Kidney epithelial cell (primary cell): ENCODE data around the gene ROR2. TPM values are rescaled to one million over a fixed set of nuclear protein-coding genes. Genes with fewer than 3 reads are reported as not detected.

ENCODE experiments used
- DNase-seq: peaks from one replicate; pipeline ENCODE4 v3.0.0-alpha.2; 2010; ENCODE audit warnings: low read depth
- H3K27me3 ChIP-seq: 2 replicates; pipeline ENCODE4 v1.6.0; 2011; ENCODE audit warnings: low read length; ENCODE audit not compliant: control insufficient read depth, insufficient read depth
- H3K36me3 ChIP-seq: 2 replicates; pipeline ENCODE4 v1.5.1; 2011; ENCODE audit warnings: low read length; ENCODE audit not compliant: control insufficient read depth, insufficient read depth
- H3K4me3 ChIP-seq: 2 replicates; pipeline ENCODE4 v1.5.1; 2011; ENCODE audit warnings: low read depth, mild to moderate bottlenecking, control low read depth, low read length
- total RNA-seq: library from RNA; depleted of rRNA; stranded (reverse); fragments of >200 nt; gene quantifications from 2 replicates; pipeline ENCODE4 v1.2.3, GENCODE V29; 2015
- TF ChIP-seq, protein P1 (sequence below): IDR thresholded peaks from 2 replicates; pipeline ENCODE4 v1.5.1; 2011; ENCODE audit warnings: mild to moderate bottlenecking, moderate library complexity, low read length, control low read depth, inconsistent platforms; ENCODE audit not compliant: insufficient read depth, poor library complexity, severe bottlenecking

ROR2 gene
- total RNA-seq, 1 donor from 2014 or later, result 1.2 TPM

GRCh38 chr9:91768977-91769916 is 180.8 kb downstream of the ROR2 start:
- TF ChIP-seq, protein P1, sequence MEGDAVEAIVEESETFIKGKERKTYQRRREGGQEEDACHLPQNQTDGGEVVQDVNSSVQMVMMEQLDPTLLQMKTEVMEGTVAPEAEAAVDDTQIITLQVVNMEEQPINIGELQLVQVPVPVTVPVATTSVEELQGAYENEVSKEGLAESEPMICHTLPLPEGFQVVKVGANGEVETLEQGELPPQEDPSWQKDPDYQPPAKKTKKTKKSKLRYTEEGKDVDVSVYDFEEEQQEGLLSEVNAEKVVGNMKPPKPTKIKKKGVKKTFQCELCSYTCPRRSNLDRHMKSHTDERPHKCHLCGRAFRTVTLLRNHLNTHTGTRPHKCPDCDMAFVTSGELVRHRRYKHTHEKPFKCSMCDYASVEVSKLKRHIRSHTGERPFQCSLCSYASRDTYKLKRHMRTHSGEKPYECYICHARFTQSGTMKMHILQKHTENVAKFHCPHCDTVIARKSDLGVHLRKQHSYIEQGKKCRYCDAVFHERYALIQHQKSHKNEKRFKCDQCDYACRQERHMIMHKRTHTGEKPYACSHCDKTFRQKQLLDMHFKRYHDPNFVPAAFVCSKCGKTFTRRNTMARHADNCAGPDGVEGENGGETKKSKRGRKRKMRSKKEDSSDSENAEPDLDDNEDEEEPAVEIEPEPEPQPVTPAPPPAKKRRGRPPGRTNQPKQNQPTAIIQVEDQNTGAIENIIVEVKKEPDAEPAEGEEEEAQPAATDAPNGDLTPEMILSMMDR, result no peak
- H3K27me3 ChIP-seq, result no peaks in the 10 kb centered on the region
- DNase-seq, result no peak
- no peak overlapping the region for H3K4me3 ChIP-seq
- no peaks in the 10 kb centered on the region for H3K36me3 ChIP-seq

DNA sequence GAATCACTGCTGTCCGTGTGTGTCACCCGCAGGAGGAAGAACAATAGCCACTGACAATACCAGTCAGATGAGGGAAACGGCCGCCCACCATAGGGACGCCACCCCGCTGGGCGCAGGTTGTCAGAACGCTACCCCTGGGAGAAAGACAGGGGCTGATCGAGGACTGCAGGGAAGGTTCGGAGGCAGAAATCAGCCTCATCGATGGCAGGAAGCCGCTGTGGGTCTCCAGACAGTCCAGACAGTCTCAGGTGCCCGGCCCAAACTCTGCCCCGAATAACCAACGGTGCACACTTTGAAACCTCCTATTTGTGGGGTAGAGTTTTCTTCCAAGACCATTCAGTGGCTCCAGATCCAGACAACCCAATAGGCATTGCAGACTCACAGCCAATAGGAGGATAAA is 181.5 kb downstream of the ROR2 start:
- TF ChIP-seq, protein P1, result no peak
- H3K4me3 ChIP-seq, result no peak overlapping the region
- no peaks in the 10 kb centered on the region for H3K36me3 ChIP-seq
- no peaks in the 10 kb centered on the region for H3K27me3 ChIP-seq
- DNase-seq, result no peak

- no peak for DNase-seq
- Histone ChIP-seq H3K4me3 (no peak overlapping the region), H3K27me3 (no peaks in the 10 kb centered on the region), H3K36me3 (no peaks in the 10 kb centered on the region)
- TF ChIP-seq, protein P1, result no peak
Observed at GRCh38 chr9:91766315-91767069, 183.5 kb downstream of the ROR2 start.

DNA sequence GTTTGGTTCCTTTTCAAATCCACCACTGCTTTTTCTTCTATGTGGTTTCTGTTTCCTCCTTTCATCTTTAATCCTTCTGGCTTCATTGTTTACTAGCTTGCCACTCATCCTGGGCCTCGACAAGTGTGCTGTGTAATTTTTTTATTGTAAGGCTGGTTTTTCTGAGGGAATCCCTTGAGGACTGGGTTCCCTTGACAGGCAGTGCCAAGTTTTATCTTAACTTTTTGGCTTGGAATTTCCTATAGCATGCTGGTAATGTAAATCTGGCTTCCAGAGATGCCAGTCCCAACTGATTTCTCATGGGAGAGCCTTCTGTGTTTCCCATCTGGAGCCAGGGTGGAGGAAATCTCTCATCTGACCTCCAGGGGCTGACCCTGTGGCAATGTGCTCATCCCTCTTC is 184.7 kb downstream of the ROR2 start:
- no peaks in the 10 kb centered on the region for H3K36me3 ChIP-seq
- no peak for DNase-seq
- H3K4me3 ChIP-seq, result no peak overlapping the region
- H3K27me3 ChIP-seq, result no peaks in the 10 kb centered on the region
- TF ChIP-seq, protein P1, result no peak

DNA sequence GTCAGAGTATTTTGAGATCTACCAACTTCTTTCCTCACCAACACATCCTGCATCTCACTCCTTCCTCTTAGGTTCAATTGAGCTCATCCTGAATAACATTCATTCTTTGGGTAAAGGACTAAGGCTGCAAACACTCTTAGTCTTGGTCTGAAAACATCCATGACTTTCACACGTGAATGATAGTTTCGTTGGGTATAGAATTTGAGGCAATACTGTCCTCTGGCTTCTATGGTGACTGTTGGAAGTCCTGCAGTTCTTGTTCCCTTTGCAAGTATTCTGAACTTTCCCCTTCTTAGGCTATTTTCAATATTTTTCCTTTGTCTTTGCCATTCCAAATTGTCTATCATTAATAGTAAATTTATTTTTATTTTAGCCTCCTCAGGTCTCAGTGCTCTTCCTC is 185.4 kb downstream of the ROR2 start:
- Histone ChIP-seq H3K4me3 (no peak overlapping the region), H3K36me3 (no peaks in the 10 kb centered on the region), H3K27me3 (no peaks in the 10 kb centered on the region)
- TF ChIP-seq, protein P1, result no peak
- DNase-seq, result no peak
